ENCODE data around the gene PDE7B. TPM values are rescaled to one million over a fixed set of nuclear protein-coding genes. Genes with fewer than 3 reads are reported as not detected.

The PDE7B gene
- total RNA-seq, 1 experiment from 2014 or later, result not detected

DNA sequence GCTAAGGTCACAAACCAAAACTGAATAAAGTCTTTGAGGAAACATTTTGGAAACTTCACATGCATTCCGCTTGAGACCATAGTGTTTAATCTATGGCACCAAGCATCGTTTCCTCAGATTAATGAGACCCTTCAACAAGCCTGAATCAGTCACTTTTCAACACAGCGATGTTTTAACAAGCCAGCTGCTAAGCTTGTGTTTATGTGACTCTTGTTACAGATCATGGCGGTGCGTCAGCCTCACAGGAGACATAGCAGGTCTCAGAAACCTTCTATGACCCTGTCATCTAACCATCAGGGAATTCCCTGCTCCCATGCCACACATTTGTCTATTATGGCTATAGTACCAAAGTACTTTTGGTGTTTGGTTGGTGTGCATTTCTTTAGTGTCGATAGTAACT is 341.4 kb downstream of the PDE7B start:
- Histone ChIP-seq H3K9ac (ENCODE audit: low read length) (no peak overlapping the region), H3K9me2 (replicated peaks; ENCODE audit: insufficient read depth, low read length) (no peaks in the 10 kb centered on the region), H3K36me3 (ENCODE audit: insufficient read depth, low read length) (no peaks in the 10 kb centered on the region), H2AFZ (ENCODE audit: low read length) (no peak overlapping the region), H3K79me2 (ENCODE audit: low read length) (no peaks in the 10 kb centered on the region), H3K4me1 (ENCODE audit: low read length) (no peaks in the 10 kb centered on the region), H4K20me1 (ENCODE audit: insufficient read depth, low read depth, low read length) (no peaks in the 10 kb centered on the region), H3K4me2 (ENCODE audit: low read depth, low read length, poor library complexity, severe bottlenecking) (no peak overlapping the region), H3K4me3 (ENCODE audit: low read length) (no peak overlapping the region), H3K9me3 (ENCODE audit: low read length) (no peaks in the 10 kb centered on the region), H3K27ac (ENCODE audit: low read length) (no peak overlapping the region), H3K27me3 (ENCODE audit: low read length) (no peaks in the 10 kb centered on the region)
- DNase-seq, result no peak

GRCh38 chr6:136201732-136202131 is 350.2 kb downstream of the PDE7B start:
- H2AFZ ChIP-seq (ENCODE audit: low read length), result no peak overlapping the region
- H3K4me2 ChIP-seq (ENCODE audit: low read depth, low read length, poor library complexity, severe bottlenecking), result no peak overlapping the region
- H3K27ac ChIP-seq (ENCODE audit: low read length), result no peak overlapping the region
- H3K4me3 ChIP-seq (ENCODE audit: low read length), result no peak overlapping the region
- H3K36me3 ChIP-seq (ENCODE audit: insufficient read depth, low read length), result no peaks in the 10 kb centered on the region
- H3K9me2 ChIP-seq (replicated peaks; ENCODE audit: insufficient read depth, low read length), result no peaks in the 10 kb centered on the region
- DNase-seq, result no peak
- H3K79me2 ChIP-seq (ENCODE audit: low read length), result no peaks in the 10 kb centered on the region
- H3K4me1 ChIP-seq (ENCODE audit: low read length), result no peaks in the 10 kb centered on the region
- no peaks in the 10 kb centered on the region for H4K20me1 ChIP-seq (ENCODE audit: insufficient read depth, low read depth, low read length)
- H3K9ac ChIP-seq (ENCODE audit: low read length), result no peak overlapping the region
- no peaks in the 10 kb centered on the region for H3K27me3 ChIP-seq (ENCODE audit: low read length)
- H3K9me3 ChIP-seq (ENCODE audit: low read length), result no peaks in the 10 kb centered on the region

- no peak overlapping the region for H3K4me2 ChIP-seq (ENCODE audit: low read depth, low read length, poor library complexity, severe bottlenecking)
- H3K79me2 ChIP-seq (ENCODE audit: low read length), result no peaks in the 10 kb centered on the region
- no peak for DNase-seq
- H3K9me2 ChIP-seq (replicated peaks; ENCODE audit: insufficient read depth, low read length), result no peaks in the 10 kb centered on the region
- no peaks in the 10 kb centered on the region for H3K27me3 ChIP-seq (ENCODE audit: low read length)
- no peak overlapping the region for H3K4me3 ChIP-seq (ENCODE audit: low read length)
- H3K27ac ChIP-seq (ENCODE audit: low read length), result no peak overlapping the region
- no peak overlapping the region for H2AFZ ChIP-seq (ENCODE audit: low read length)
- no peak overlapping the region for H3K9ac ChIP-seq (ENCODE audit: low read length)
- H3K9me3 ChIP-seq (ENCODE audit: low read length), result no peaks in the 10 kb centered on the region
- H3K36me3 ChIP-seq (ENCODE audit: insufficient read depth, low read length), result no peaks in the 10 kb centered on the region
- H3K4me1 ChIP-seq (ENCODE audit: low read length), result no peaks in the 10 kb centered on the region
- no peaks in the 10 kb centered on the region for H4K20me1 ChIP-seq (ENCODE audit: insufficient read depth, low read depth, low read length)
Measured at GRCh38 chr6:136208783-136209182, 357.3 kb downstream of the PDE7B start.

- H3K9me2 ChIP-seq (replicated peaks; ENCODE audit: insufficient read depth, low read length), result no peaks in the 10 kb centered on the region
- no peaks in the 10 kb centered on the region for H4K20me1 ChIP-seq (ENCODE audit: insufficient read depth, low read depth, low read length)
- H3K27me3 ChIP-seq (ENCODE audit: low read length), result no peaks in the 10 kb centered on the region
- no peaks in the 10 kb centered on the region for H3K4me1 ChIP-seq (ENCODE audit: low read length)
- no peaks in the 10 kb centered on the region for H3K9me3 ChIP-seq (ENCODE audit: low read length)
- no peak overlapping the region for H3K9ac ChIP-seq (ENCODE audit: low read length)
- no peak overlapping the region for H2AFZ ChIP-seq (ENCODE audit: low read length)
- no peaks in the 10 kb centered on the region for H3K36me3 ChIP-seq (ENCODE audit: insufficient read depth, low read length)
- no peak overlapping the region for H3K27ac ChIP-seq (ENCODE audit: low read length)
- DNase-seq, result no peak
- H3K4me3 ChIP-seq (ENCODE audit: low read length), result no peak overlapping the region
- H3K79me2 ChIP-seq (ENCODE audit: low read length), result no peaks in the 10 kb centered on the region
- no peak overlapping the region for H3K4me2 ChIP-seq (ENCODE audit: low read depth, low read length, poor library complexity, severe bottlenecking)
Measured at GRCh38 chr6:136209496-136209895, 358.0 kb downstream of the PDE7B start.

- DNase-seq, result no peak
- no peaks in the 10 kb centered on the region for H3K79me2 ChIP-seq (ENCODE audit: low read length)
- no peaks in the 10 kb centered on the region for H3K9me3 ChIP-seq (ENCODE audit: low read length)
- H3K4me1 ChIP-seq (ENCODE audit: low read length), result no peaks in the 10 kb centered on the region
- H4K20me1 ChIP-seq (ENCODE audit: insufficient read depth, low read depth, low read length), result no peaks in the 10 kb centered on the region
- H3K9ac ChIP-seq (ENCODE audit: low read length), result no peak overlapping the region
- no peaks in the 10 kb centered on the region for H3K9me2 ChIP-seq (replicated peaks; ENCODE audit: insufficient read depth, low read length)
- no peak overlapping the region for H2AFZ ChIP-seq (ENCODE audit: low read length)
- no peaks in the 10 kb centered on the region for H3K27me3 ChIP-seq (ENCODE audit: low read length)
- no peaks in the 10 kb centered on the region for H3K36me3 ChIP-seq (ENCODE audit: insufficient read depth, low read length)
- no peak overlapping the region for H3K4me2 ChIP-seq (ENCODE audit: low read depth, low read length, poor library complexity, severe bottlenecking)
- H3K27ac ChIP-seq (ENCODE audit: low read length), result no peak overlapping the region
- H3K4me3 ChIP-seq (ENCODE audit: low read length), result no peak overlapping the region
Measured at GRCh38 chr6:136210398-136211165, 359.1 kb downstream of the PDE7B start.

DNA sequence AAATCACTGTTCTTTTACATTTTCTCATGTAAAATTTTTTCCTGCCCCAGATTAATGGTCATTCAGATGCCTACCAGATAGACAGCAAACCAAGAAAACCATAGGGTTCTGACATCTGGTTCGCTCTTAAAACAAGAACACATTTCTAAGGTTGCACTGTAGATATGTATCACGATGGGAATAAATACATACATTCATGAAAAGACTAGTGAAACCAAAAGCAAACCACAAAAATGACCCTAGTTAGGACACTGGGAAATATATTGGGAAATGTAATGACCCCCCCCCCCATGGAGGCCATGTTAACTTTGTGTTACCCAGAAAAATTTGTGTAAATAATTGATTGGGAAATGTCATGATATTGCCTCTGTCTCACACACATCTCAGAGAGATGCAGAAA is 361.1 kb downstream of the PDE7B start:
- H3K4me1 ChIP-seq (ENCODE audit: low read length), result no peaks in the 10 kb centered on the region
- no peak overlapping the region for H3K9ac ChIP-seq (ENCODE audit: low read length)
- no peak overlapping the region for H3K4me2 ChIP-seq (ENCODE audit: low read depth, low read length, poor library complexity, severe bottlenecking)
- H3K9me2 ChIP-seq (replicated peaks; ENCODE audit: insufficient read depth, low read length), result no peaks in the 10 kb centered on the region
- DNase-seq, result no peak
- no peaks in the 10 kb centered on the region for H3K9me3 ChIP-seq (ENCODE audit: low read length)
- H3K36me3 ChIP-seq (ENCODE audit: insufficient read depth, low read length), result no peaks in the 10 kb centered on the region
- no peak overlapping the region for H3K4me3 ChIP-seq (ENCODE audit: low read length)
- no peaks in the 10 kb centered on the region for H3K27me3 ChIP-seq (ENCODE audit: low read length)
- no peaks in the 10 kb centered on the region for H3K79me2 ChIP-seq (ENCODE audit: low read length)
- no peak overlapping the region for H3K27ac ChIP-seq (ENCODE audit: low read length)
- no peaks in the 10 kb centered on the region for H4K20me1 ChIP-seq (ENCODE audit: insufficient read depth, low read depth, low read length)
- H2AFZ ChIP-seq (ENCODE audit: low read length), result no peak overlapping the region

- no peaks in the 10 kb centered on the region for H4K20me1 ChIP-seq (ENCODE audit: insufficient read depth, low read depth, low read length)
- no peak overlapping the region for H2AFZ ChIP-seq (ENCODE audit: low read length)
- no peak overlapping the region for H3K4me2 ChIP-seq (ENCODE audit: low read depth, low read length, poor library complexity, severe bottlenecking)
- no peaks in the 10 kb centered on the region for H3K4me1 ChIP-seq (ENCODE audit: low read length)
- H3K4me3 ChIP-seq (ENCODE audit: low read length), result no peak overlapping the region
- H3K27me3 ChIP-seq (ENCODE audit: low read length), result no peaks in the 10 kb centered on the region
- no peak overlapping the region for H3K9ac ChIP-seq (ENCODE audit: low read length)
- no peak overlapping the region for H3K27ac ChIP-seq (ENCODE audit: low read length)
- H3K9me2 ChIP-seq (replicated peaks; ENCODE audit: insufficient read depth, low read length), result no peaks in the 10 kb centered on the region
- H3K9me3 ChIP-seq (ENCODE audit: low read length), result no peaks in the 10 kb centered on the region
- no peaks in the 10 kb centered on the region for H3K79me2 ChIP-seq (ENCODE audit: low read length)
- H3K36me3 ChIP-seq (ENCODE audit: insufficient read depth, low read length), result no peaks in the 10 kb centered on the region
- DNase-seq, result no peak
Measured at GRCh38 chr6:136213012-136213539, 361.6 kb downstream of the PDE7B start.

GRCh38 chr6:136213853-136214252 is 362.4 kb downstream of the PDE7B start:
- Histone ChIP-seq H3K4me2 (ENCODE audit: low read depth, low read length, poor library complexity, severe bottlenecking) (no peak overlapping the region), H4K20me1 (ENCODE audit: insufficient read depth, low read depth, low read length) (no peaks in the 10 kb centered on the region), H3K9me2 (replicated peaks; ENCODE audit: insufficient read depth, low read length) (no peaks in the 10 kb centered on the region), H3K9ac (ENCODE audit: low read length) (no peak overlapping the region), H3K9me3 (ENCODE audit: low read length) (no peaks in the 10 kb centered on the region), H3K4me3 (ENCODE audit: low read length) (no peak overlapping the region), H3K27ac (ENCODE audit: low read length) (no peak overlapping the region), H3K27me3 (ENCODE audit: low read length) (no peaks in the 10 kb centered on the region), H3K36me3 (ENCODE audit: insufficient read depth, low read length) (no peaks in the 10 kb centered on the region), H3K4me1 (ENCODE audit: low read length) (no peaks in the 10 kb centered on the region), H2AFZ (ENCODE audit: low read length) (no peak overlapping the region), H3K79me2 (ENCODE audit: low read length) (no peaks in the 10 kb centered on the region)
- no peak for DNase-seq

Data from Karpas-422 (cell line).